Measurements from ENCODE around the gene ARPC1A.

The ARPC1A gene

DNA sequence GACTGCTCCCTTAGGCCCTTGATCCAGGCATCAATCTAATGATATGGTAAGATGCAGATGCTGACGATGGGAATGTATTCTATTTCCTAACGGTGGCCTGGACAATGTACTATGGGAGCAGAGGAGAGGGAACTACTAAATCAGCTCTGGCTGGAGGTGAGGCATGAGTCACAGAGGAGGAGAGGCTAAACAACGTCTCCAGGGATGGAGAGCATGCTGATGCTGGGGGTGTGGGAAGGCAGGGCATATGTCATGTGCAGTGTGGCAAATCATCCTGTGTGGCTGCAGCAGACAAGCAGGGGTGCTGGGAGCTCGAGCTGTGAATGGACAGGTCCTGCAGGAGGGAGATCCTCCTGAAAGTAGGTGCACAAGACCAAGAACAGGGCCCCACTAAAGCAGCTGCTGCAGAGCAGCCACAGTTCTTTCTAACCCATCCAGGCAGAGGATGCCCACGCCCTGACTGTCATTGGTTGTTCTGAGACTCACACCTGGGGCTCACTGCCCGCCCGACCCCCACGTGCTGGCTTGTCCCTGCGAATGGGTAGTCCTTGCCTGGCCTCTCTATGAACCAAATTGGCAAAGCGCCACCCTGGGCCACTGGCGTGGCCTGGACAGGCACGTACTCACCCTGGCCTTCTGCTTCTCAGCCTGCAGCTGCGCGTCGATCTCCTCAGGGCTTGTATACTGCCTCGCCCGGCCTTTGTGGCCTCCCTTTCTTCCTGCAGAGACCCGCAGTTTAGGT is 78.7 kb downstream of the ARPC1A start:
- peak; percentile 42 for DNase-seq (ENCODE audit: low read depth)
- TF ChIP-seq, protein P1, sequence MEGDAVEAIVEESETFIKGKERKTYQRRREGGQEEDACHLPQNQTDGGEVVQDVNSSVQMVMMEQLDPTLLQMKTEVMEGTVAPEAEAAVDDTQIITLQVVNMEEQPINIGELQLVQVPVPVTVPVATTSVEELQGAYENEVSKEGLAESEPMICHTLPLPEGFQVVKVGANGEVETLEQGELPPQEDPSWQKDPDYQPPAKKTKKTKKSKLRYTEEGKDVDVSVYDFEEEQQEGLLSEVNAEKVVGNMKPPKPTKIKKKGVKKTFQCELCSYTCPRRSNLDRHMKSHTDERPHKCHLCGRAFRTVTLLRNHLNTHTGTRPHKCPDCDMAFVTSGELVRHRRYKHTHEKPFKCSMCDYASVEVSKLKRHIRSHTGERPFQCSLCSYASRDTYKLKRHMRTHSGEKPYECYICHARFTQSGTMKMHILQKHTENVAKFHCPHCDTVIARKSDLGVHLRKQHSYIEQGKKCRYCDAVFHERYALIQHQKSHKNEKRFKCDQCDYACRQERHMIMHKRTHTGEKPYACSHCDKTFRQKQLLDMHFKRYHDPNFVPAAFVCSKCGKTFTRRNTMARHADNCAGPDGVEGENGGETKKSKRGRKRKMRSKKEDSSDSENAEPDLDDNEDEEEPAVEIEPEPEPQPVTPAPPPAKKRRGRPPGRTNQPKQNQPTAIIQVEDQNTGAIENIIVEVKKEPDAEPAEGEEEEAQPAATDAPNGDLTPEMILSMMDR (conservative IDR thresholded peaks at IDR 0.05; ENCODE audit: low read depth, low read length), result no peak
- H3K4me3 ChIP-seq (ENCODE audit: low read depth, low read length), result no peak overlapping the region

DNA sequence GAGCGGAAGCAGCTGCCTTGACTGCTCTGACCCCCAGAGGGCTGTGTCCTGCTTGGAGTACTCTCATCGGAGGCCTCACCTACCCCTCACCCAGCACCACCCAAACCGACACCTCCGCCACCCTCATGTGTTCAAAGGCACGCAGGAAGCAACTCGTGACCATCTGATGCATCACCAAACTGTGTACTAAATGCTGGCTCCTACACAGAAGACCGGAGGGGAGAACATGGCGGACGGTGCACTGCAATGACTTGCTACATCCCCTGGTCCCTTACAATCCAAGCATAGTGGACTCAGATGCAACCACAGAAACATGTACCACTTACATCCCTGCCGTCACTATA is 79.3 kb downstream of the ARPC1A start:
- H3K4me3 ChIP-seq (ENCODE audit: low read depth, low read length), result no peak overlapping the region
- no peak for DNase-seq (ENCODE audit: low read depth)
- TF ChIP-seq, protein P1 (conservative IDR thresholded peaks at IDR 0.05; ENCODE audit: low read depth, low read length), result no peak

DNA sequence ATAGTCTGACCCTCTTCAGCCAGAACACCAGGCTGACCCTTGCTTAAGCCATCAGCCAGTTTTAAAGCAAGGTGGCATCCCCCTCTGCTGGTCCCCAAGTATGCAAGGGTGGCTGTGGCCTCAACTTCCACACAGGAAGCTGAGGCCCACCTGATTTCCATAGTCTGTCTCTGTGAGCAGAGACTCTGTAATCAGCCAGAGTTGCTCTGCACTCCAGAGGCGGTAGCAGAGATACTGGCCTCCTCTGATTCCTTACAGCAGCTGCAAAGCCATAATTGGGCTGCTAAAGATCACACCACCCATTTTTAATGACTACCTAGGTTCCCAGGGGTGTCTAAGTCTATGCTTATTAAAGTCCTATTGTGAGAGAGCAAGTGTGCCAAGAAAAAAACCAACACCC is 80.9 kb downstream of the ARPC1A start:
- TF ChIP-seq, protein P1 (conservative IDR thresholded peaks at IDR 0.05; ENCODE audit: low read depth, low read length), result no peak
- no peak overlapping the region for H3K4me3 ChIP-seq (ENCODE audit: low read depth, low read length)
- DNase-seq (ENCODE audit: low read depth), result no peak

DNA sequence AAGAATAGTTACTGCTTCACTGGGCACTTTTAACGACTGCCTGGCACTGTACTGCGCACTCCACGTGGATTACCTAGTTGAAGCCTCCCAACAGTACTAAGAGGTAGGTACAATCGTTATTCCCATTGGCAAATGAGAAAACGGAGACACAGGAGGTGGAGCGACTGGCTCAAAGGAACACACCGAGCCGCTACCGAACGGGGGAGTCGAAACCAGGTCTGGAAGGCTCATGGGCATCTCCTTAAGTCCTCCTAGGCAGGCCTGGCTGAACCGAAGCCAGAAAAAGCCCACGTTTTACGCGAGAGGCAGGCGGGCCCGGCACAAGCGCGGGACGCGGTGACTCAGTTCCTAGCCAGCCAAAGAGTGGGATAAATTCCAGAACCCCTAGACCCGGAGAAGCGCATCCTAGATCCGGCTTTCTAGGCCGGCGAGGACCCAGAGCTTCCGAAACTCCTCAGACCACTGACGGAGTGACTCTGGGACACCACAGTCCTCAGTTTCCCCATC is 82.2 kb downstream of the ARPC1A start:
- TF ChIP-seq, protein P1 (conservative IDR thresholded peaks at IDR 0.05; ENCODE audit: low read depth, low read length), result no peak
- peak overlapping the region; percentile 100 for H3K4me3 ChIP-seq (ENCODE audit: low read depth, low read length)
- DNase-seq (ENCODE audit: low read depth), result peak; percentile 79

DNA sequence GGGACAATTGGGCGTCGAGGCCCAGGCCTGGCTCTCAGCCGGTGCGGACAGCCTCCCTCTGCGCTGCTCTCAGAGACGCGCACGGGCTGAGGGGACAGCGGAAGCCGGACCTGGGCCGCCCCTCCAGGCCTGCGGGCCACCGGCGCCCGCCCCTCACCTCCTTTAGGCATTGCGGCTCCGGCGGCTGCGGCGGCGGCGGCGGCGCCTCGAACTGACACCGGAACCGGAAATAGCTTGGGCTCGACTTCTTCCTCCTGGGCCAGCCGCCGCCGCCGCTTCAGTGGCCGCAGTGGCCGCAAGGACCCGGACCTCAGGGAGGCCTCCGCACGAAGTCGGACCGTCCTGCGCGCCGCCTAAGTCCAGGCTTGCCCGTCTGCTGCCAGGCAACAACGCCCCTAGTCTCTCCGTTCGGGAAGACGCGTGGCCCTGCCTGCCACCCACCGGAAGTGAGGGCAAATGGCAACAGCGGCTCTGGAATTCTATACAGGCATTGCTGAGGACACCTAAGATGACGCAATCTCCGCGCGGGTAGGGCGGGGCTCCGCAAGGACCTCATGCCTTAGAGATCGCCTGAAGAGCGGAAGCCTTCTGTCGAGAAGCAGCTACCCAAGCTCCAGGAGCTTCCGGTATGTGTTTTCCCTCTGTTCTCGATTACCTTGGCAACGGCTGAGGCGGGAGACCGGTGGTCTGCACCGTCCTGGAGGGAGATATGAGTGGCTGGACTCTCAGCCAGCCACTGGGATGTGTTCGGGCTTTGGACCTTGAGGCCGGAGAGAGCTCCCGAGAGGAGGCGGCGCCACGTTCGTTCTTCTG is 82.9 kb downstream of the ARPC1A start, which contains the start of the genes BUD31 and PDAP1:
Gene BUD31 (plus strand): TSS at position 591 of the 813 bp plus-strand sequence. CDS start 2,124 bp downstream, outside the sequence.
Gene PDAP1 (minus strand): TSS at position 219 of the 813 bp plus-strand sequence. CDS start 49 bp downstream, at position 170.
- TF ChIP-seq, protein P1 (conservative IDR thresholded peaks at IDR 0.05; ENCODE audit: low read depth, low read length), result no peak
- H3K4me3 ChIP-seq (ENCODE audit: low read depth, low read length), result peak within 1 kb of the TSS; percentile 100

DNA sequence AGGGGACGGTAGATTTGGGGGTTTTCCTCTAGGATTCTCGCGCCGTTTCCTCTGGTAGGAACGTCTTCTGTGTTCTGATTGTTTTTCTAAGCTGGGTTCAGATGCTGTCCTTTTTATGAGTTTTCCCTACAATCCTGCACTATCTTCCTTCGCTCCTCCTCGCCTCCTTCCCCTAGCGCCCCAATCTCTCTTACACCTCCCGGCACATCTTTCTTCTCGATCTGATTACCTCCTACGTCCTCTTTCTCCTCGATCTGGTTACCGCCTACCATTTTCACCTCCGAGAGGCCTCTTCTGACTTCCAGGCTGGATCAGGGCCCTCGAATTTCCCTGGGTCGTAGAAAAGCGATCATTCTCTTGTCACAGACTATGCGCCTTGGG is 83.5 kb downstream of the ARPC1A start:
- peak overlapping the region; percentile 100 for H3K4me3 ChIP-seq (ENCODE audit: low read depth, low read length)
- TF ChIP-seq, protein P1 (conservative IDR thresholded peaks at IDR 0.05; ENCODE audit: low read depth, low read length), result no peak
- peak; percentile 19 for DNase-seq (ENCODE audit: low read depth)

More for the DNA sequence above, 82.9 kb downstream of the ARPC1A start, which contains the start of the genes BUD31 and PDAP1:
- DNase-seq (ENCODE audit: low read depth), result peak; percentile 97

Measured in choroid plexus epithelial cell (primary cell).